Measurements from ENCODE around the gene NEIL1. TPM values are rescaled to one million over a fixed set of nuclear protein-coding genes. Genes with fewer than 3 reads are reported as not detected.
"Not testable (repeated sequence)": the region's sequence is repeated elsewhere in the genome, so short reads cannot be mapped to it uniquely, and the experiment has no call there.

The NEIL1 gene, protein sequence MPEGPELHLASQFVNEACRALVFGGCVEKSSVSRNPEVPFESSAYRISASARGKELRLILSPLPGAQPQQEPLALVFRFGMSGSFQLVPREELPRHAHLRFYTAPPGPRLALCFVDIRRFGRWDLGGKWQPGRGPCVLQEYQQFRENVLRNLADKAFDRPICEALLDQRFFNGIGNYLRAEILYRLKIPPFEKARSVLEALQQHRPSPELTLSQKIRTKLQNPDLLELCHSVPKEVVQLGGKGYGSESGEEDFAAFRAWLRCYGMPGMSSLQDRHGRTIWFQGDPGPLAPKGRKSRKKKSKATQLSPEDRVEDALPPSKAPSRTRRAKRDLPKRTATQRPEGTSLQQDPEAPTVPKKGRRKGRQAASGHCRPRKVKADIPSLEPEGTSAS
- total RNA-seq (21.1 and 27.6 TPM in 2 replicates), polyA plus RNA-seq (25.4 and 56.5 TPM in 2 replicates)

DNA sequence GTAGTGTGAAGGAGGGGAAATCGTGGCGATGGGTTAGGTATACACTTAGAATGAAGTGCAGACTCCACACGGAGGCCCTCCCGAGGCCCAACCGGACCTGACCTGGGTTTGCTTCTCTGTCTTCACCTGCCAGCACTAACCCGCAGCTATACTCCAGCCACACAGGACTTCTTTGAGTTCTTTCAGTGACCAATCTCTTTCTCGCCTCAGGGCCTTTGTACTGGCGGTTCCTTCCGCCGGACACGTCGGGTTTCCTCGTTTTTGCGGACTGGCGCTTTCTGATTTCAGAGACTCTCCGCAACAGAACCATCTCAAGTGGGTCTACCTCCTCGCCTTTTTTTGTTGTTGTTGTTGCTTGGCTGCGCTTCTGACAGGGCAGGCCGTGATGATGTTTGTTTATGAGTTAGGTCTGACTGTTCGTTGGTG is at the start of gene NEIL1:
Gene NEIL1, plus strand, starts transcription at position 244 of the 426 bp plus-strand sequence. CDS start 1,867 bp downstream, outside the sequence.
- DNase-seq (ENCODE audit: low spot score), result peak; percentile 28
- WGBS (ENCODE audit: low lambda C conversion rate, missing lambda C conversion rate), result 16% methylated on average over 20 of the region's 20 CpGs
- Histone ChIP-seq H3K36me3 (replicated peaks; ENCODE audit: insufficient read depth, low read depth) (no peaks in the 10 kb centered on the region), H4K20me1 (ENCODE audit: insufficient read depth, poor library complexity, severe bottlenecking) (no peaks in the 10 kb centered on the region), H3K4me3 (peak within 1 kb of the TSS; percentile 90), H3K4me2 (peak within 1 kb of the TSS; percentile 94), H3K9me3 (ENCODE audit: low read depth) (no peaks in the 10 kb centered on the region), H3K9me2 (replicated peaks; ENCODE audit: insufficient read depth) (no peaks in the 10 kb centered on the region), H3K4me1 (ENCODE audit: insufficient read depth) (peaks cover 7% of the 10 kb centered on the region), H3K79me2 (no peaks in the 10 kb centered on the region), H3K27me3 (no peaks in the 10 kb centered on the region), H3K27ac (peak within 1 kb of the TSS; percentile 33), H2AFZ (peak within 1 kb of the TSS; percentile 91)
- TF ChIP-seq, protein P1, sequence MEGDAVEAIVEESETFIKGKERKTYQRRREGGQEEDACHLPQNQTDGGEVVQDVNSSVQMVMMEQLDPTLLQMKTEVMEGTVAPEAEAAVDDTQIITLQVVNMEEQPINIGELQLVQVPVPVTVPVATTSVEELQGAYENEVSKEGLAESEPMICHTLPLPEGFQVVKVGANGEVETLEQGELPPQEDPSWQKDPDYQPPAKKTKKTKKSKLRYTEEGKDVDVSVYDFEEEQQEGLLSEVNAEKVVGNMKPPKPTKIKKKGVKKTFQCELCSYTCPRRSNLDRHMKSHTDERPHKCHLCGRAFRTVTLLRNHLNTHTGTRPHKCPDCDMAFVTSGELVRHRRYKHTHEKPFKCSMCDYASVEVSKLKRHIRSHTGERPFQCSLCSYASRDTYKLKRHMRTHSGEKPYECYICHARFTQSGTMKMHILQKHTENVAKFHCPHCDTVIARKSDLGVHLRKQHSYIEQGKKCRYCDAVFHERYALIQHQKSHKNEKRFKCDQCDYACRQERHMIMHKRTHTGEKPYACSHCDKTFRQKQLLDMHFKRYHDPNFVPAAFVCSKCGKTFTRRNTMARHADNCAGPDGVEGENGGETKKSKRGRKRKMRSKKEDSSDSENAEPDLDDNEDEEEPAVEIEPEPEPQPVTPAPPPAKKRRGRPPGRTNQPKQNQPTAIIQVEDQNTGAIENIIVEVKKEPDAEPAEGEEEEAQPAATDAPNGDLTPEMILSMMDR (IDR thresholded peaks at IDR 0.05; ENCODE audit: poor library complexity), result no peak
- TF ChIP-seq EZH2 (IDR thresholded peaks at IDR 0.05; ENCODE audit: borderline replicate concordance) (no peak), EZH2phosphoT487 (IDR thresholded peaks at IDR 0.05; ENCODE audit: low read depth, severe bottlenecking, unreplicated experiment) (no peak)

- not testable (repeated sequence) for H3K79me2 ChIP-seq; H3K27me3 ChIP-seq; H3K4me1 ChIP-seq (ENCODE audit: insufficient read depth); H3K9me3 ChIP-seq (ENCODE audit: low read depth); H3K4me2 ChIP-seq; H3K9me2 ChIP-seq (replicated peaks; ENCODE audit: insufficient read depth); H4K20me1 ChIP-seq (ENCODE audit: insufficient read depth, poor library complexity, severe bottlenecking); H2AFZ ChIP-seq; H3K36me3 ChIP-seq (replicated peaks; ENCODE audit: insufficient read depth, low read depth); H3K27ac ChIP-seq; DNase-seq (ENCODE audit: low spot score); H3K4me3 ChIP-seq
- 50% methylated on average over 8 of the region's 13 CpGs for WGBS (ENCODE audit: low lambda C conversion rate, missing lambda C conversion rate)
These were observed 48.1 kb upstream of the NEIL1 start for GRCh38 chr15:75298541-75299310.

DNA sequence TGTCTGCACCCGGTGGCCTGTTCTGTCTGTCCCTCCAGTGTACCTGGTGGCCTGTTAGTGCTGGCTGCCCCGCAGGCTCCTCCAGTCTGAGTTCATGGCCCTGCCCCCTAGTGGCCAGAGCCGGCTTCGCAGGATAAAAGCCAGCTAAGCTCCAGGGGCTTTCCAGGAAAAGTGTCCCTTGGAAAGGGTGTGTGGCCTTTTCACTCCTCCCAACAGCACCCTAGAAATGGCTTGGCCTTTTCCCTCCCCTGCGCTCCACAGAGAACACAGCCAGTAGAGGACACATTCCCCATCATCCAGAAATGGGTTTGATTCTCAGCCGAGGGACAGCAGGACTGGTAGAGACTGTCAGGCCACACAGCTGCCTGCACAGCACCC is 47.5 kb upstream of the NEIL1 start:
- H3K4me2 ChIP-seq; H3K27ac ChIP-seq; H4K20me1 ChIP-seq (ENCODE audit: insufficient read depth, poor library complexity, severe bottlenecking); H2AFZ ChIP-seq; H3K36me3 ChIP-seq (replicated peaks; ENCODE audit: insufficient read depth, low read depth); H3K4me1 ChIP-seq (ENCODE audit: insufficient read depth); H3K4me3 ChIP-seq; DNase-seq (ENCODE audit: low spot score); H3K27me3 ChIP-seq; H3K79me2 ChIP-seq; H3K9me3 ChIP-seq (ENCODE audit: low read depth); H3K9me2 ChIP-seq (replicated peaks; ENCODE audit: insufficient read depth): not testable (repeated sequence)
- TF ChIP-seq, protein P1 (IDR thresholded peaks at IDR 0.05; ENCODE audit: poor library complexity), result peak; percentile 49
- 19% methylated on average over 6 of the region's 6 CpGs for WGBS (ENCODE audit: low lambda C conversion rate, missing lambda C conversion rate)

DNA sequence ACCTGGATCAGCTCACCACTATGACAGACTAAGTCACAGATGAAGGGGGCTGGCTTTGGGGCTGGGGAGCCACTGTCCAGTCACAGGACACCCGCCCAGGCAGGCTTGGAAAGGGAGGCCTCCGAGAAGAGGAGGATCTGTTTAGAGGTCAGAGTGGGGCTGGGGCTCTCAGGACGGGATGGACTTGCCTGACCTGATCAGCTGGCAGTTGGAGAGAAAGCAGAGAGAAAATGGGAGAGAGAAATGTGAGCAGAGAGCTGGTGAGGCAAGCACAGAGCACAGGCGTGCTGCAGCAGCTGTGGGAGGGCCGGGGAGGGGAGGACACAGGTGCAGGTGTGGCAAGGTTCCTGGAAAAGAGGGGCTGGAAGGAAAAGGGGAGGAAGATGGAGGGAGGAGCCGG is 46.8 kb upstream of the NEIL1 start:
- H2AFZ ChIP-seq; DNase-seq (ENCODE audit: low spot score); H3K27me3 ChIP-seq; H3K4me3 ChIP-seq; H3K4me2 ChIP-seq; H3K79me2 ChIP-seq; H3K9me3 ChIP-seq (ENCODE audit: low read depth); H3K27ac ChIP-seq; H3K36me3 ChIP-seq (replicated peaks; ENCODE audit: insufficient read depth, low read depth); H3K4me1 ChIP-seq (ENCODE audit: insufficient read depth); H4K20me1 ChIP-seq (ENCODE audit: insufficient read depth, poor library complexity, severe bottlenecking); H3K9me2 ChIP-seq (replicated peaks; ENCODE audit: insufficient read depth): not testable (repeated sequence)
- WGBS (ENCODE audit: low lambda C conversion rate, missing lambda C conversion rate), result 68% methylated on average over 3 of the region's 6 CpGs

Data from hepatocyte (in vitro differentiated cells).